Stimulated activated CD8-positive, alpha-beta memory T cell treated with anti-CD3 and anti-CD28 coated beads, Interleukin-12 subunit alpha, Interleukin-12 subunit beta, amount 100 ng/mL, for 1 hour (primary cell): ENCODE measurements around the gene LRP1B.

Experiments used
- DNase-seq: peaks from one replicate; pipeline ENCODE4 v3.0.0-alpha.2; 2020; ENCODE audit warnings: low read depth

LRP1B gene

DNA sequence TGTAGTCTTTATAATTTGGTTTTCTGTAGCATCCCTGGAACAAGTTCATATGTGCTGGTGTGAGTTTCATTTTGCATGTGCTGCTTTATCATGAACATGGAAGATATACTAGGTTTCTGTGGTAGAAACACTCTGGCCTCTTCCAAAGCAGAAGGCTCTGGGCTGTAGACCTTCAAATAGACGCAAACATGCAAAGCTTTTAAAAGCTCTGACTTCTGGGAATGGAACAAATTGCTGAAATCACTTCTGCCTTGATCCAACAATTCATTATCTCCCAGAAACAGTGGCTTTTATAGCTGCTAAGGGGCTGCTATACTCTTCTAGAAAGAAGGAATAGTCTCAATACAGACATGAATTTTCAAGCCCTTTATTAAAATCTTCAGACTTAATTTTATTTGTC is 382.2 kb downstream of the LRP1B start:
- DNase-seq: no peak

DNA sequence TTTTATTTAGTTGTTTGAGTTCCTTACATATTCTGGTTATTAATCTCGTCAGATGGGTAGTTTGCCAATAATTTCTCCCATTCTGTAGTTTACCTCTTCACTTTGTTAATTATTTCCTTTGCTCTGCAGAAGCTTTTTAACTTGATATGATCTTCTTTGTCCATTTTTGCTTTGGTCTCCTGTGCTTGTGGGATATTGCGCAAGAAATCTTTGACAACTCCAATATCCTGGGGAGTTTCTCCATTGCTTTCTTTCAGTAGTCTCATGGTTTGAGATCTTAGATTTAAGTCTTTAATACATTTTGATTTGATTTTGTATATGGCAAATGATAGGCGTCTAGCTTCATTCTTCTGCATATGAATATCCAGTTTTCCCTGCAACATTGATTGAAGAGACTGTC is 389.2 kb downstream of the LRP1B start:
- no peak for DNase-seq

DNA sequence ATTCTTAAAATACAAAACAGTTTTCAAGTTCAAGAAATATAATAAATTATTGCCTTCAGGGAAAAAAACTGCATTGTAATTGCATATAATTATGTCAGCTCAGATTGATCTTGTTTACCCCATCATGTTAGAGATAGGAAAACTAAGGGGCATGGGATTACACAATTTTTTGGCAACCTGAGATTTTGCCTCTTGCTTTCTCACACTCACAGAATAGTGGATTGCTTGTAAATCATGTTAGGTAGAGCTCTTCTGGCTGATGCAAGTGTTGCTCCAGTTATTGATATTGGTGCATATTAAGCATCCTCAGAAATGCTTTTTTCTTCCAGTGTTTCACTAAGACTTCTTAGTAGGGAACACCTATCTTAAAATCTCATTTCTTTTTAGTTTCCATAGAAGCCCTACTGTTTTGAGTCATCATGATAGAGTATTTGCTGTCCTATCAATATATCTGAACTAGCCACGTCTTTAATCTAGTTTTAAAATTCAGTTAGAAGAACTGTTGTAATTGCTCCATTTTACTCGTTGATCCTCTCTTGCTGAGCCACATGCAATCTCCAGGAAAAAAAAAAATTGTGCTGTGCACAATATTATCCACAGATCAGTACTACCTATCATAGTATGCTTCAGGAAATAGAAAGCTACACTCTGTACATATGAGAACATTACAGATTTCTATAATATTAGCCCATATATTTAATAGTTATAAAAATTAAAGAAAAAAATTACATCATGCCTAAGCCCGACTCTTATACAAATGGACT is 393.1 kb downstream of the LRP1B start:
- no peak for DNase-seq

DNA sequence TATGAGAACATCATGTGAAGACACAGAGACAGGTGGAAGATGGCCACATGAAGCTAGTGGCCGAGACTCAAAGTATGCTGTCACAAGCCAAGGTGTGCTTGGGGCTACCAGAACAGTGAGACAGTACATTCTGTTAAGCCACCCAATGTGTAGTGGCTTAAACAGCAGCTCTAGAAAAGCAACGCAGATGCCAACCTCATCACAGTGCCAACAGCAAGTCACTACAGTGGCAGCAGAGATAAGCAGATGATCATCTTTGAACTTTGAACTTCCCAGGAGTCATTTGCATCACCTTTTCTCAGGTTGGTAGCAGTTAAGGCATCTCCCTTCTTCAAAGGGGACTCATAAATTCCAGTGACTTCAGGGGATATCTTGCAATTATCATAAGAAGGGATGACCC is 394.4 kb downstream of the LRP1B start:
- no peak for DNase-seq

DNA sequence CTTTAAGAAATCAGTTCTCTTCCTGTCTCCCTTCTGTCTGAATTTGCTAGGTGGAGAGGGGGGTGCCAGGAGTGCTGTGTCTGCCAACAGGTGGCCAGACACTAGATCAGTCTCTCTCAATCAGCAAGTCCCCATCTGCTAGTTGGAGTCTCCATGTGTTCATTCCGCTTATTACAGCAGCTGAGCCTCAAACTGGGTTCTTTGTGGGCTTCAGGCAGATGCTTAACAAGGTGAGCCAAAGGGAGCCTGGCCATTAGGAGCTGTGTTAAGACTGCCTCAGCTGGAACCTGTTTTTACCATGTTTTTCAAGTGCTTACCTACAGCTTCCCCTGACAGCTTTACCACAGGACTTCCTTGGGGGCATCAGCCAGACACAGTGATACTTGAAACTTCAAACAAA is 401.9 kb downstream of the LRP1B start:
- DNase-seq: no peak

DNA sequence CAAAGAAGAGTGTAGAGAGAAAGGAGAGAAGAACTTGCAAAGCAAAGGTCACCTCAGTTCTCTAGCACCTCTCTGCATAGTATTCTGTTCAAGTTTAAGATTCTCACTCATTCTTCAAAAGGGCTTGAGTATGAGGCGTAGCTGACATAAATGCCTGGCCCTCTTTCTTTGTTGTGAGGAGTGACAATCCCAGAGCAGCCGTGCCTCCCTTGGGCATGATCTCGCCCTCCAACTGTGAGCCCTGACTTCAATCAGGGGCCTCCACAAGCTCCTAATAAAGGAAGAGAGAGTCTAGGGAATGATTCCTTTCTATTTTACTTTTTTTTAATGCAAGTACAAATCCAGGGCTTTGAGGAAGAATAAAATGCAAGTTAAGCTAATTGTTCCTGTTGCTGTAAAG is 402.7 kb downstream of the LRP1B start:
- no peak for DNase-seq

DNA sequence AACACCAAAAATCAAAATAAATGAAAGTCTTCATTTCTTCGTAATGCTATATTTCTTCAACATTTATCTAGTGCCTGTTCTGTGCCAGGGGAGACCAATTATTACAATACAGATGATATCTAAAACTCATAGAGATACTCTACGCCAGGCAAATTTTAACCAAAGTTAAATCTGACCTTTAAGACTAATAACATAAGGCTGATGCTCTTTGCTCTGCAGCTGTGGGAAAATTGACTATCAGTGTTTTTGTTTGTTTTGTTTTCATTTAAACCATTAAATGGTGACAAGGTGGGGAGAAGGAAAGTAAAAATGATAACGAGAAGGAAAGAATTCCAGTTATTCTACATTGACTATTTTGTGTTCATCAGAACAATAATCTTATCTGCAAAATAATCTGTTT is 406.4 kb downstream of the LRP1B start:
- no peak for DNase-seq

DNA sequence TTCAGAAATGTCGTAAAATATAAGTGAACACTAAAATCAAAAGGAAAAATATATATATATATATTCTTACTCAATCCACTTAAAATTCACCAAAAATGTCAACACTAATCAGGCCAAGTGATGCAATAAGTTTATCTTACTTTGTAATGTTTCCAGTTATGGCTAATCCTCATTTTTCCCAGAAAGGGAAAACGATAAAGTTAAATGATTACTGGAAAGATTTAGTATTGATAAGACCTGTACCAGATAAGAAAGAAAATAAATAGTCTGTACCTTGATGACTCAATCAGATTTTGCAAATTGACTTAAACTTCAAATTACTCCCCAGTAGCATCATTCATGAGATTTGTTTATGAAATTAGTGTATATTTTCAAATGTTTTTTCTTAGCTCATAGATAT is 407.0 kb downstream of the LRP1B start:
- DNase-seq: no peak

DNA sequence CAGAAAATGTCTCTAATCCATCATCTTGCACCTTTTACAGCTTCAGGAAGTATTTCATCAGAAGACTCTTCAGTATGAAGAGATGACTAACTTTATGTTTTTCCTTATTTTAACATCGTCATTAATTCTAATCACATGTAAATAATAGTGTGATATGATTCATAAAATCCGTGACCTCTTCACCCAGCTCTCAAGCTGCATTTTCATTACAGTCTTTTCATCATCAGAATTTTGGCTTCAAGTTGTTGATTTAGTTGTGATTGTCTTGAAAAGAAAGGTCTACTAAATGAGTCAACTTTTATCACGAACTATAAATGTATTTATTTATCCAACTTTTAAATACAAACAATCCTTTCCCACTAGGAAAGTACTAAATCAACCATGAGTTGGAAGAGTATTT is 410.3 kb downstream of the LRP1B start:
- no peak for DNase-seq

DNA sequence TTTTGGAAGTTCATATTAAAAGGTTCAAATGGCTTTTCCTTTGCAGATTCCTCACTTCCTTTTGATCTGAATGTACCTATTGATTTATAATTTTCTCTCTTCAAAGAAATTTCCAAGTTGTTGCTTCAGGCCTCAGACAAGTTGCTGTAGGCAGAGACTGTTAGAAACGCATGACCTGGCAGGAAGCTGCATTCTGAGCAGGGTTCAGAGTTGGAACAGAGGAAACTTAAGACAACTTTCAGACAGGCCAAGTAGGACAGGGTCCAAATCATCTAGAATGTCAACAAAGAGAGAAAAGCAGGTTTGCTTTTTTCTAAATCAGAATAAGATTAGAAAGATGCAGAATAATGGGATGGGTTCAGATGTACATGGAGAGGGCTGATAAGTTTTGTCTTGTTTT is 416.3 kb downstream of the LRP1B start:
- no peak for DNase-seq

DNA sequence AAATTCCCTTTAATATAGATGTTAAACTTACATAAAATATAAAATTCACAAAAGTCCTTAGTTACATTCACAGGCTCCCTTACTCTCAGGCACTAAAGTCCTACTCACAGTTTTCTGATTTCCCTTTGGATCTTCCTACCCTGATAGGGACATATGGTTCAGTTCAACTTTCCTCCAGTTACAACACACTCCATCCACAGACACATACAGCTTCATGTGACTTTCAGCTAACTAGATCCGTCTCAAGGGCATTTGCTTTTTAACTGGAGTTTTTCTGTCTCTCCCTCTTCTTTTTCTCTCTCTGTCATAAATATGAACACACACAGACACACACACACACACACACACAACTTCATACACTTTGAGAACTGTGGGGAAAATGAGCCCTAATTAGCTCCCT is 419.2 kb downstream of the LRP1B start:
- no peak for DNase-seq

DNA sequence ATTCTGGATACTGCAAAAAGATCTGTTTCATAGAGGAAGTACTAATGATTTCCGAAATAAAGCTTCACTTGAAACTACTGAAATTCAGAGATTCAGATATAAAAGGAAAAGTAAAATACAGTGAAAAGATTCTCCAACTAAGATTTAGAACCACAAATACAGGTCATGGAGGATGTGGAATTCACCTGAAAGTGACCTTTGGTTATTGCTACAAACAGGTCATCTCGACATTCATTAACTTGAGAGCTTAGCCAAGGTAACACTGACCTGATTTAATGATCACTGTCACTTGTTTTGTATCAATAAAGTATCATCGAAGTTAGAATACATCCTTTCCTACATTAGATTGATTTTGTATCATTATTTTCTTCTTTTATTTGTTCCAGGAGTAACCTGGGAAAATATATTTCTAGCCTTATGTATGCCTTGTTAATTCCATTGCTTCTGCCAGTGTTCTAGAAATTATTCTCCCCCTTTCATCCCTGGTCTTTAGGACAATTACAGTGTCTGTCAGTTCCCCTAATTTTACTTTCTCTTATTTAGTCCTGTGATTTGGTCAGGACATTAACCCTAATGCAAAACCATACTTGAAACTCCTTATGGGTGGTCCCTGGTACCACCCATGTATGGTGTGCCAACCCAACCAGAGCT is 420.1 kb downstream of the LRP1B start:
- DNase-seq: no peak

DNA sequence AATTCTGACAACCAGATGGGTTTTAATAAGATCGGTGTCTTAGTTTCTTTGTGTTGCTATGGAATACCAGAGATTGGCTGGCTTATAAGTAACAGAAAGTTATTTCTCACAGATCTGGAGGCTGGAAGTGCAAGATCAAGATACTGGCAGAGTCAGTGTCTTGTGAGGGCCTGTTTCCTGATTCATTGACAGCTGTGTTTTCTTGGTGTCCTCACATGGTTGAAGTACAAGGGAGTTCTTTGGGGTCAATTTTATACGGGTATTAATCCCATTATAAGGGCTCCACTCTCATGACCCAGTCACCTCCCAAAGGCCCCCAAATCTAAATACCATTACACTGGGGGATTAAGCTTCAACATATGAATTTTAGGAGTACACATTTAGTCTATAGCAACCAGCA is 421.1 kb downstream of the LRP1B start:
- no peak for DNase-seq

DNA sequence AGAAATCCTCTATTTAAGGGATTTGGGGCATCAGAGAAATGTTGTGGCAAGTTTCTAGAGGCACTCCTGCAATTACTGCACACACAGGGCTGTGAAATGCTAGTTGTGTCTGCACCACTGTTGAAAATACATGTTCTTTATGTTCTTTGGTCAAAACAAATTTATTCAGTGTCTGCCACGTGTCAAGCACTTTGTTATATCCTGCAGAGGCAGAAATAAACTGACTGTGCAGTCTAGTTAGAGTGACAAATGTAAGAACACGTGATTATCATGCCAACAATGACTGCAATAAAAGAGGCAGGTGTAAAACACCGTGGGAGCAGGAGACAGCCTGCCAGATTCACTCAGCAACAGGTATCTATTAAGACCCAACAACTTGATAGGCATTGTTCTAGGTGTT is 423.3 kb downstream of the LRP1B start:
- no peak for DNase-seq

DNA sequence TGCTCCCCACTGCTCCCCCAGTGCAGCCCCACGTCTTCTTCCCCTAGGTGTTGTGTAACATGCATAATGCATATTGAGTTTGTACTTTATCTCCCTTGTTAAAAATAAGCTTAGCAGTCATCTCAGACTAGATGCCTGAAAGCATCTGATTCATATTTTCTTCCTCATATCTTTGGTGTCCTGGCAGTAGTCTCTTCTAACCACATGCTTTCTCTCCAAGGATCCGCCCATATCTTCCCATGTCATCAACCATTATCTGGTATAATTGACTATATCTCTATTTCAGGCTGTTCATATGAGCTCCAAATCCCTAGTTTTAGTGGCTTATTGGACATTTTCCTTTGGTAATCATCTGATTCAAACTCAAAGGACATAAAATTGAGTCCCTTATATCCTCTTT is 426.3 kb downstream of the LRP1B start:
- DNase-seq: no peak

DNA sequence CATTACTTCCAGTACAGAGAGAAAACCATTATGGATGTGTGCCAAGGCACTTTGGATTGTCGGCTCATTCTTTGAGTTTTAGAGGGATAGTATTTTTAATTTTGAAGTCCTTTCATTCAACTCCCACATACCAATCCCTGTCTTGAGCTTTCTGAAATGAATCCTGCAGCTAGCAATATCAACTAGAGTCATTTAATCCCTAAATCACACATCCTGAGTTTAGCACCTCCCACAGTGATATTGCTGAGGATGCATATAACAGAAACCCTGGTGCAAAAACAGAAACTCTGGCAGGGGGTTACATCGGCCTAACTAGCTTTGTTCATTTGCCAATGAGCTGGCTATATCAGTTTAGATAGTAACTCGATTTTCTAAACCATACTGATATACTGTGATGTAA is 427.3 kb downstream of the LRP1B start:
- DNase-seq: no peak

DNA sequence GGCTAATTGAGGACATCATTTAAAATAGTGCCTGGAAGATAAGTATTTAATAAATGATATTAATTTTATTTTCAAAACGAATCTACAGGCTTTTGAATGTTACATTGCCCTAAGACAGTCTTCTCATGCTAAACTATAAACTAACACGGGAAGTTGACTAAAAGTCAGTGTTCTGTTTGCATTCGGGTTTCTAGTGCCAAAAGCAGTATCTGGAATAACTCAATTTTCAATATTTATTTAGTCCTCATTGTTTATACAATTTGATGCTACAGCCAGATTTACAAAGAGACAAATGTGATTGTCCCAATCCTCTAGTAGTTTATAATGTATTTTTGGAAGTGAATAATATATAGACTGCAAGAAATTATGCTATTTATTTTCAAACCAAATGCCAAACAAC is 429.2 kb downstream of the LRP1B start:
- DNase-seq: no peak

DNA sequence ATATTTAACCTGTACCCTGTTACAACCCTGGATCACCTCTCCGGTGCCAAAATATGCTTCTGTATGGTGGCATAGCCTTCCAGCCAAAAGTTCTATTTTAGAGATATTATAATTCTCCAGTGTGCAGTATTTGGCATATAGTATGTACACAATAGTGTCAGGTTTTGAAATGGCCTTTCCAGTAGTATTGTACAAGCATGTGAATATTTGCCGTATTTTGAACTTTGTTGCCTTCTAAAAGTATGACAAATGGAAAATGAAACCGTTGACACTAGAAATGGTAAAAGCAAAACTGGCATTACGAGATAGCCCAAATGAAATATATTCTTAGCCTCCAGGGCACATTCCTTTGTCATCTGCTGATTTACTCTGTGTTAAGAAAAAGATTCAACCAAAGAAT is 431.2 kb downstream of the LRP1B start:
- DNase-seq: no peak

DNA sequence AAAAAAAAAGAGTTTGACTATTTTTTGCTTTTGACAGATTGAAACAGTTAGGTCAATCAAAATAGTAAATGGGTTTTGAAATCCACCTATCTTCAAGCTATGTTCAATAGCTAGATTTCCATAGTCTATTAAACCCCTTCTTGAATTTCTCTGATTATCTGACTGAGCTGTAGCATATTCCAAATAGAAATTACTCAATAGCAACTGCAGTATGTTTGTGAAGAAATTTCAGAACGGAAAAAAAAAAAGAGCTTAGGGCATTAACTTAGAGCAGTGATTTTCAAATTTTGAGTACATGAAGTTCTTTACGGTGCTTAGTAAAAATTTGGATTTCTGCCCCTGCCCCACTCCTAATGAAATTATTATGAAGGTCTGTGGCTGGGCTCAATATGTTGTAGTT is 432.3 kb downstream of the LRP1B start:
- DNase-seq: no peak

DNA sequence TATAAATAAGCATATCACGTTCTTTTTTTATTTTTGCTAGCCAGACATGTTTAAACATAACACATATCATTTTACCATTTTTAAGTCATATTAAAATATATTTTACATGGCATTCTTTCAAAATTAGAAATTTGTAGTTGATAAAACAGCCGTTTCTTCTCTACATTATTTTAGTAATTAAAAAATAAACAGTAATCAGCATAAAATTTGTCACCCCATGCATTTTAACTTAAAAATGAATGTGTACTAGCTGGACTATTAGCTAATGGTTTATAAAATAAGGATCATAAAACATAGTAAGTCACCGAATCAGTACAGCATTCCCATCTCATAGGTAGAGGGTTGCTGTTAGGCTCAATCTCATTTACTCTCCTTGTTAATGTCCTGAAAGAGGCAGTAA is 433.8 kb downstream of the LRP1B start:
- no peak for DNase-seq

DNA sequence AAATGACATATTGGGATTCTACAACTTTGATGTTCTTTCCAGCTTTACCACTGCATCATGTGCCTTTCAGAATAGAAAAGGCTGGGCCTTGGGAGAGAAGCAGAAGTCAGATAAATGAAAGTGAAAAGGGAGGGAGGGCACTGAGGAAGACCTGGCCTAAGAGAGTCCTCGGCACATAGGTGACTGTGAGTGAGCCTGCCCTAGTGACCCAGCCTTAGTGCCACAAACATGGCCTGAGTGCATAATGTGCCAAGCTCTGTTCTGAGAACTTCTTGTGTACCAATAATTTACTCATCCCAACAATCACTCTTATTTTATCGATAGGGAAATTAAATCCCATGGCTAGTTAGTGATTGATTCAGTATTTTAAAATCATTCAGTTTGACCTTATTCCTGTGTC is 436.6 kb downstream of the LRP1B start:
- DNase-seq: no peak

DNA sequence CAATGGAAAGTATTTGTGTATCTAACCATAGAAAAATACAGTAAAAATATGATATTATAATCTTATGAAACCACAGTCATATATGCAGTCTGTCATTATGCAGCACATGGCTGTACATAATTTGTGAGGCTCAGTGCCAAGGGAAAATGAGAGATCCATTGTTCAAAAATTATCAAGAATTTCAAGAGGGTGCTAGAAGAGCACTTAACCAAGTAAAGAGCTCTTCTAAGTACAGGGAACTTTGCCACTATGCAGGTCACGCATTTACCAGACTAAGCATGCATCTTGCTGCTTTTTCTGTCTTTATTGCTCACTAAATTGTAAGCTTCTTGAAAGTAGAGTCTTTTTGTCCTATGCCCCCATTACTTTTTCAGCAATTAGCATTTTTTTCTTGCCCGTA is 438.0 kb downstream of the LRP1B start:
- DNase-seq: no peak

DNA sequence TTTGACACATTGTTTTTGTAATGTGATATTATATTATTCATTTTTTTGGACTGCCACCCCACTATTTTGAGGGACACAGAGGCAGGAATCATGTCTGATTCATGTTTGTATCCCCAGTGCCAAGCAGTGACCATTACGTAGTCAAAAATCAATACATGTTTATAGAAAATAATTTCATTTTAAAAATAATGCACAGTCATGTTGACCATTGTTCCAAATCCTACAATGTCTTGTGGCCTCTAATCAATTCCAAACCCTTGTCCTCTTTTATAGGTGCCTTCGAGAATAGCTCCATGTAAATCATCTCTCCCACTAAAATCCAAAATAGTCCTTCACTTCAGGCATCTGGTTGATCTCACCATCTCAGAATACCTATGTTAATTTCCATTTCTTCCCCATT is 454.7 kb downstream of the LRP1B start:
- DNase-seq: no peak

DNA sequence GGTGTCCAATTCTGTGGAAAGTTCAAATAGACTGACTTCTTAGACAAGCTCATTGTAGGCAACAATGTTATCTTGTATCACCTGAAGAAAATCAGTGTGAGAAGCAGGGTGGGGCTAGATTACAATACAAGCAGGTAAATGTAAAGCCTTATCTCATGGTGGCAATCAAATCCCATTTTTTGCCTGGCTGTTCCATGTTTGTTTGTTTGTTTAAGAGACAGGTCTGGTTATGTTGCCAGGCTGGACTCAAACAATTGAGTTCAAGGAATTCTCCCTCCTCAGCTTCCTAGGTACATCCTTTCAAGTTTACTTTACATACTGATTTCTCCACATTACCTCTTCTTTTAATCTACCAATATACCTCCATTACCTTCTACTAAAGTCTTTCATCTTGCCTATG is 464.6 kb downstream of the LRP1B start:
- DNase-seq: no peak
